A549 (cell line): Measurements from ENCODE around the gene SEMA5A. TPM values are rescaled to one million over a fixed set of nuclear protein-coding genes. Genes with fewer than 3 reads are reported as not detected.

Experiments used
- ATAC-seq, 2 experiments: fragments of 200-7000 bp in 1 of 2; fragments of >200 bp in 1 of 2; cut with Nextera tagmentation in 1 of 2; cut with Tn5 transposase in 1 of 2; 3 replicates each; pipeline versions ENCODE4 v1.8.0 to v1.9.1; 2018 to 2020; ENCODE audit warnings: mild to moderate bottlenecking in 1 of 2, moderate library complexity in 1 of 2
- CTCF ChIA-PET: fragments of 300-600 bp; sonication (Branson Sonifier 250); formaldehyde crosslinking; extraction: SDS; loops from one replicate; lab custom pipeline; 2021; ENCODE audit warnings: antibody characterized with exemption, inconsistent platforms; lab: Yijun Ruan, JAX
- POLR2A ChIA-PET: fragments of 350-600 bp; formaldehyde crosslinking; extraction: SDS; loops from one replicate; lab custom pipeline; 2021; ENCODE audit warnings: antibody characterized with exemption, inconsistent platforms; lab: Yijun Ruan, JAX
- DNase-seq, 2 experiments: peaks; one replicate each; pipeline versions ENCODE4 v3.0.0 to v3.0.0-alpha.2; 2011 to 2016; ENCODE audit warnings: low read depth in 1 of 2, low spot score in 1 of 2
- FAIRE-seq: peaks from 2 replicates; lab custom pipeline; 2011; peaks lifted over from hg19 to GRCh38; lab: Jason Lieb, UNC
- H3K27ac ChIP-seq, 2 experiments: fragments of >200 bp; sonication (Bioruptor Twin); formaldehyde crosslinking; 3 replicates each; pipeline ENCODE4 v1.5.1; 2016 to 2017
- H3K4me1 ChIP-seq: fragments of >200 bp; sonication (Bioruptor Twin); formaldehyde crosslinking; 3 replicates; pipeline ENCODE4 v1.6.1; 2016
- H3K4me2 ChIP-seq: fragments of >200 bp; sonication (Bioruptor Twin); formaldehyde crosslinking; 3 replicates; pipeline ENCODE4 v1.6.1; 2016
- H3K4me3 ChIP-seq: fragments of >200 bp; sonication (Bioruptor Twin); formaldehyde crosslinking; 3 replicates; pipeline ENCODE4 v1.5.1; 2016
- H3K9me3 ChIP-seq: fragments of >200 bp; sonication (Bioruptor Twin); formaldehyde crosslinking; 3 replicates; pipeline ENCODE4 v1.6.1; 2016
- CEBPB ChIP-seq, 2 experiments: fragments of >200 bp in 1 of 2; sonication (Bioruptor Twin) in 1 of 2; formaldehyde crosslinking in 1 of 2; IDR thresholded peaks; 2 replicates each; pipeline ENCODE4 v1.6.1; 2012 to 2016
- CHD2 ChIP-seq: fragments of 150-350 bp; IDR thresholded peaks from 2 replicates; pipeline ENCODE4 v1.6.1; 2014; ENCODE audit warnings: low read length; ENCODE audit not compliant: partially characterized antibody
- EHF ChIP-seq: fragments of 250-450 bp; sonication (Bioruptor Pico); IDR thresholded peaks from 2 replicates; pipeline ENCODE4 v1.5.0; 2020; ENCODE audit warnings: mild to moderate bottlenecking
- EP300 ChIP-seq, 2 experiments: fragments of >200 bp; sonication (Bioruptor Twin); formaldehyde crosslinking; IDR thresholded peaks; 2 replicates in 1 of 2; 3 replicates in 1 of 2; pipeline ENCODE4 v1.6.1; 2016 to 2017
- FOSB ChIP-seq: fragments of 250-450 bp; sonication (Bioruptor Pico); IDR thresholded peaks from 2 replicates; pipeline ENCODE4 v1.5.0; 2020; ENCODE audit warnings: mild to moderate bottlenecking, moderate library complexity
- GATA3 ChIP-seq: IDR thresholded peaks from 2 replicates; pipeline ENCODE4 v1.6.1; 2012; ENCODE audit warnings: borderline replicate concordance
- HOXB13 ChIP-seq: fragments of 250-450 bp; sonication (Bioruptor Pico); IDR thresholded peaks from 2 replicates; pipeline ENCODE4 v1.5.0; 2020; ENCODE audit warnings: low read depth, mild to moderate bottlenecking, moderate library complexity
- MYC ChIP-seq: IDR thresholded peaks from 2 replicates; pipeline ENCODE4 v1.6.1; 2012; ENCODE audit warnings: mild to moderate bottlenecking, inconsistent platforms, low read length, improper control_type of control experiment, borderline replicate concordance
- NFE2L2 ChIP-seq: fragments of 150-350 bp; conservative IDR thresholded peaks from 2 replicates; pipeline ENCODE4 v1.6.1; 2014; ENCODE audit warnings: low read length
- POLR2A ChIP-seq: IDR thresholded peaks from 2 replicates; pipeline ENCODE4 v1.6.1; 2012; ENCODE audit warnings: mild to moderate bottlenecking, low read length
- POLR2AphosphoS2 ChIP-seq: conservative IDR thresholded peaks from 2 replicates; pipeline ENCODE4 v1.6.1; 2012; ENCODE audit warnings: low read length, improper control_type of control experiment, inconsistent platforms
- RAD21 ChIP-seq, 2 experiments: fragments of >200 bp in 1 of 2; sonication (Bioruptor Twin) in 1 of 2; formaldehyde crosslinking in 1 of 2; IDR thresholded peaks in 1 of 2; conservative IDR thresholded peaks in 1 of 2; 2 replicates in 1 of 2; 3 replicates in 1 of 2; pipeline ENCODE4 v1.6.1; 2012 to 2018; ENCODE audit warnings: inconsistent platforms in 1 of 2
- ZFP36 ChIP-seq: fragments of 450-650 bp; IDR thresholded peaks from 2 replicates; pipeline ENCODE4 v1.6.1; 2014; ENCODE audit warnings: borderline replicate concordance; ENCODE audit not compliant: partially characterized antibody
- ZSCAN20 ChIP-seq: fragments of 250-450 bp; sonication (Bioruptor Pico); IDR thresholded peaks from 2 replicates; pipeline ENCODE4 v1.8.0; 2022; ENCODE audit warnings: mild to moderate bottlenecking, moderate library complexity
- WGBS: methylation state at CpG from one replicate; pipeline ENCODE4 v1.1.6; 2017; ENCODE audit errors: missing lambda C conversion rate; 5-methylcytosine and 5-hydroxymethylcytosine counted together
- polyA plus RNA-seq, 4 experiments: library from polyadenylated mRNA; depleted of rRNA in 3 of 4; stranded (reverse); fragments of >200 nt; fragmentation: RNase III in 1 of 4; extraction: RNeasy Plus Mini Kit Qiagen cat#74134 plus additional on column Dnase treatment in 1 of 4; gene quantifications; 2 replicates in 3 of 4; 3 replicates in 1 of 4; pipeline ENCODE4 v1.2.3, GENCODE V29; 2011 to 2017
- TF ChIP-seq, protein P1 (sequence below): fragments of 150-350 bp; IDR thresholded peaks from 2 replicates; pipeline ENCODE4 v1.6.1; 2014; ENCODE audit warnings: low read depth, mild to moderate bottlenecking, low read length
- TF ChIP-seq, protein P2 (sequence below): IDR thresholded peaks from 2 replicates; pipeline ENCODE4 v1.6.1; 2012
- TF ChIP-seq, protein P3 (sequence below): fragments of >200 bp; sonication (Bioruptor Twin); formaldehyde crosslinking; IDR thresholded peaks from 2 replicates; pipeline ENCODE4 v1.6.1; 2016
- TF ChIP-seq, protein P4 (sequence below): fragments of 200-600 bp; sonication (generic); IDR thresholded peaks from 2 replicates; pipeline ENCODE4 v1.6.1; 2016; ENCODE audit warnings: antibody characterized with exemption, mild to moderate bottlenecking, moderate library complexity

The SEMA5A gene
- polyA plus RNA-seq, 2 of the 4 experiments (the other 2 are of a cell fraction): not detected

DNA sequence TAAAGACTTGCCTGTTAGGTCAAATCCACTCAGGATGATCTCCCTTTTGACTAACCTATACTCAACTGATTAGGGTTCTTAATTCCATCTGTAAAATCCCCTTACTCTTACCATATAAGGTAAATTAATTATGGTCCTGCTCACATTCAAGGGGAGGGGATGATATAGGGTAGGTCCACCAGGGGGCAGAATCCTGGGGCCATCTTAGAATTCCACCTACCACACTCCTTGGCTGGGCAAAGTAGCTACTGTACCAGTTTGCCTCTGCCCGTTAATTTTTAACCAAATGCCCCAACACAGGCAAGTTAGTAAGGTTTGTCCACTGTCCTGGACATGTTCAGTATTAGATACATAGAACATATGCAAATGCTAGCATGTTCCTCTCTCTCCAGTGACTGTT is 262.4 kb downstream of the SEMA5A start:
- no peak for TF ChIP-seq ZSCAN20
- no peak for TF ChIP-seq HOXB13
- TF ChIP-seq, protein P1, sequence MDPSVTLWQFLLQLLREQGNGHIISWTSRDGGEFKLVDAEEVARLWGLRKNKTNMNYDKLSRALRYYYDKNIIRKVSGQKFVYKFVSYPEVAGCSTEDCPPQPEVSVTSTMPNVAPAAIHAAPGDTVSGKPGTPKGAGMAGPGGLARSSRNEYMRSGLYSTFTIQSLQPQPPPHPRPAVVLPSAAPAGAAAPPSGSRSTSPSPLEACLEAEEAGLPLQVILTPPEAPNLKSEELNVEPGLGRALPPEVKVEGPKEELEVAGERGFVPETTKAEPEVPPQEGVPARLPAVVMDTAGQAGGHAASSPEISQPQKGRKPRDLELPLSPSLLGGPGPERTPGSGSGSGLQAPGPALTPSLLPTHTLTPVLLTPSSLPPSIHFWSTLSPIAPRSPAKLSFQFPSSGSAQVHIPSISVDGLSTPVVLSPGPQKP: no peak
- TF ChIP-seq, protein P2, sequence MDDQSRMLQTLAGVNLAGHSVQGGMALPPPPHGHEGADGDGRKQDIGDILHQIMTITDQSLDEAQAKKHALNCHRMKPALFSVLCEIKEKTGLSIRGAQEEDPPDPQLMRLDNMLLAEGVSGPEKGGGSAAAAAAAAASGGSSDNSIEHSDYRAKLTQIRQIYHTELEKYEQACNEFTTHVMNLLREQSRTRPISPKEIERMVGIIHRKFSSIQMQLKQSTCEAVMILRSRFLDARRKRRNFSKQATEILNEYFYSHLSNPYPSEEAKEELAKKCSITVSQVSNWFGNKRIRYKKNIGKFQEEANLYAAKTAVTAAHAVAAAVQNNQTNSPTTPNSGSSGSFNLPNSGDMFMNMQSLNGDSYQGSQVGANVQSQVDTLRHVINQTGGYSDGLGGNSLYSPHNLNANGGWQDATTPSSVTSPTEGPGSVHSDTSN: no peak
- TF ChIP-seq FOSB (CRISPR knock-in tag): no peak
- TF ChIP-seq, protein P3, sequence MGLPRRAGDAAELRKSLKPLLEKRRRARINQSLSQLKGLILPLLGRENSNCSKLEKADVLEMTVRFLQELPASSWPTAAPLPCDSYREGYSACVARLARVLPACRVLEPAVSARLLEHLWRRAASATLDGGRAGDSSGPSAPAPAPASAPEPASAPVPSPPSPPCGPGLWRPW: no peak
- TF ChIP-seq MYC: no peak
- no peak for TF ChIP-seq POLR2AphosphoS2
- TF ChIP-seq POLR2A: no peak
- no peak for TF ChIP-seq GATA3
- TF ChIP-seq ZFP36: no peak
- TF ChIP-seq RAD21 (conservative IDR thresholded peaks at IDR 0.05 in 1 of 2, IDR thresholded peaks at IDR 0.05 in 1 of 2): no peak
- TF ChIP-seq NFE2L2: no peak
- no peak for TF ChIP-seq CHD2
- no peak for TF ChIP-seq EP300 (IDR thresholded peaks at IDR 0.05)
- ChIA-PET POLR2A (no interaction called here), CTCF (no interaction called here)
- ATAC-seq (no peak), DNase-seq (no peak), FAIRE-seq (no peak)
- Histone ChIP-seq H3K9me3 (no peaks in the 10 kb centered on the region), H3K4me1 (no peaks in the 10 kb centered on the region), H3K4me2 (no peak overlapping the region), H3K4me3 (no peak overlapping the region), H3K27ac (no peak overlapping the region)
- WGBS: 0% methylated on average over 1 of the region's 1 CpG

DNA sequence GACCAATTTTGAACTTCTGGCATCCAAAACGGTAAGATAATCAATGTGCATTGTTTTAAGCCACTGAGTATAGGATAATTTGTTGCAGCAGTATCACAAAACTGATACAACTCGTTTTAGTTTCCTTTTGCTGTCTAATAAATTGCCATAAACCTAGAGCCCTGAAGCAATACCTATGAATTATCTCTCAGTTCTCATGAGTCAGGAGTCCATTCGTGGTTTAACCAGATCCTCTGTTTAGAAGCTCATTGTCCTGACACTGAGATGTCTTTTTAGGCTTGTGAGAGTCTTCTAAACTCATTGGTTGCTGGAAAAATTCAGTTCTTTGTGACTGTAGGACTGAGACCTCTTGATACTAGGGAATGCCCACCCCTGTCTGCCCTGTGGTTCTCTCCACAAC is 262.9 kb downstream of the SEMA5A start:
- 3% methylated on average over 3 of the region's 3 CpGs for WGBS
- H3K9me3 ChIP-seq: no peaks in the 10 kb centered on the region
- no peaks in the 10 kb centered on the region for H3K4me1 ChIP-seq
- no peak overlapping the region for H3K27ac ChIP-seq
- POLR2A ChIA-PET: no interaction called here
- DNase-seq (no peak), ATAC-seq (no peak), FAIRE-seq (no peak)
- H3K4me2 ChIP-seq: no peak overlapping the region
- H3K4me3 ChIP-seq: no peak overlapping the region
- TF ChIP-seq, protein P2: no peak
- no peak for TF ChIP-seq GATA3
- CTCF ChIA-PET: no interaction called here

DNA sequence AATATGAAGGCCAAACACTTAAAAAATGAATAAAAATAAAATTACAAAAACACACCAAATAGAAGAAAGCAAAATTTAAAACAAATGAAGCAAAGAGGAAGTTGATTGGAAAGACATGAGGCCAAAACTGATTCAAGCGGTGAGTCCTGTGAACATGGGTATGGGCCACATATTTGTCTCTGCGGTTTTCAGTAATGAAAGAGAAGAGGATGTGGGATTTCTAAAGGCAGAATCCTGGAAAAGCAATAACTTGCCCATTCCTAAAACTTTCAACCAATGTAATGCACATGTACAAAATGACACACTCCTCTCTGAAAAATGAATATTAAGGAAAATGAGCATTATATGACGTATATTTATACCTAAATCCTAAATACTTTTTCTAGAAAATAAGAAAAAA is 263.7 kb downstream of the SEMA5A start:
- WGBS: 33% methylated on average over 3 of the region's 3 CpGs

More for the DNA sequence above, 263.7 kb downstream of the SEMA5A start:
- no peak for ATAC-seq
- TF ChIP-seq, protein P4, sequence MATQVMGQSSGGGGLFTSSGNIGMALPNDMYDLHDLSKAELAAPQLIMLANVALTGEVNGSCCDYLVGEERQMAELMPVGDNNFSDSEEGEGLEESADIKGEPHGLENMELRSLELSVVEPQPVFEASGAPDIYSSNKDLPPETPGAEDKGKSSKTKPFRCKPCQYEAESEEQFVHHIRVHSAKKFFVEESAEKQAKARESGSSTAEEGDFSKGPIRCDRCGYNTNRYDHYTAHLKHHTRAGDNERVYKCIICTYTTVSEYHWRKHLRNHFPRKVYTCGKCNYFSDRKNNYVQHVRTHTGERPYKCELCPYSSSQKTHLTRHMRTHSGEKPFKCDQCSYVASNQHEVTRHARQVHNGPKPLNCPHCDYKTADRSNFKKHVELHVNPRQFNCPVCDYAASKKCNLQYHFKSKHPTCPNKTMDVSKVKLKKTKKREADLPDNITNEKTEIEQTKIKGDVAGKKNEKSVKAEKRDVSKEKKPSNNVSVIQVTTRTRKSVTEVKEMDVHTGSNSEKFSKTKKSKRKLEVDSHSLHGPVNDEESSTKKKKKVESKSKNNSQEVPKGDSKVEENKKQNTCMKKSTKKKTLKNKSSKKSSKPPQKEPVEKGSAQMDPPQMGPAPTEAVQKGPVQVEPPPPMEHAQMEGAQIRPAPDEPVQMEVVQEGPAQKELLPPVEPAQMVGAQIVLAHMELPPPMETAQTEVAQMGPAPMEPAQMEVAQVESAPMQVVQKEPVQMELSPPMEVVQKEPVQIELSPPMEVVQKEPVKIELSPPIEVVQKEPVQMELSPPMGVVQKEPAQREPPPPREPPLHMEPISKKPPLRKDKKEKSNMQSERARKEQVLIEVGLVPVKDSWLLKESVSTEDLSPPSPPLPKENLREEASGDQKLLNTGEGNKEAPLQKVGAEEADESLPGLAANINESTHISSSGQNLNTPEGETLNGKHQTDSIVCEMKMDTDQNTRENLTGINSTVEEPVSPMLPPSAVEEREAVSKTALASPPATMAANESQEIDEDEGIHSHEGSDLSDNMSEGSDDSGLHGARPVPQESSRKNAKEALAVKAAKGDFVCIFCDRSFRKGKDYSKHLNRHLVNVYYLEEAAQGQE: no peak
- TF ChIP-seq CEBPB (IDR thresholded peaks at IDR 0.05) (no peak), EHF (CRISPR knock-in tag) (no peak)
- CTCF ChIA-PET: no interaction called here
- Histone ChIP-seq H3K9me3 (no peaks in the 10 kb centered on the region), H3K4me1 (no peaks in the 10 kb centered on the region), H3K27ac (no peak overlapping the region), H3K4me2 (no peak overlapping the region), H3K4me3 (no peak overlapping the region)
- DNase-seq: no peak
- POLR2A ChIA-PET: no interaction called here
- FAIRE-seq: no peak
